NCI-H345 (cell line): ENCODE results near the gene GPR160.

Experiments used
- DNase-seq: peaks from one replicate; lab custom pipeline; 2025; lab: John Stamatoyannopoulos, UW

GPR160 gene

GRCh38 chr3:170027233-170028102 is 10.3 kb upstream of the GPR160 start:
- DNase-seq: no peak

DNA sequence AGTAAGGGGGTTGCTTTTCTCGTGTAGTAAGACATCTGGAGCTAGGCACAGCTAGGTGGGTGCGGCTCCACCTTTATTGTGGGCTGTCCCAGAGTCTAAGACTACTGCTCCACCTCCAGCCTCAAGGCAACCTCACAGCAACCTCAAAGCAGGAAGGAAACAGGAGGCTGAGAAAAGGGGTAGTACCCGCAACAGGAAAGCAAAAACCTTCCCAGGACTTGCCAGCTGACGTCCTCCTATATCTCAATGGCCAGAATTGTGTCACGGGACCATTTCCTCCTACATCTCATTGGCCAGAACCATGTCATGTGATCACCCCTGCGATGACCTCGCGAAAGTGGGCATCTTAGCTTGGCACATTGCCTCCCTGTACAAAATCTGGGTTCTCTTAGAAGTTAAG is 4.3 kb upstream of the GPR160 start:
- DNase-seq: no peak

GRCh38 chr3:170038434-170039110 is 777 bp downstream of the GPR160 start:
- peak; percentile 29 for DNase-seq

- no peak for DNase-seq
Observed at GRCh38 chr3:170040418-170040817, 2.6 kb downstream of the GPR160 start.

- no peak for DNase-seq
Observed at GRCh38 chr3:170043506-170043905, 5.7 kb downstream of the GPR160 start.

- DNase-seq: no peak
Observed at GRCh38 chr3:170044271-170044670, 6.5 kb downstream of the GPR160 start.

GRCh38 chr3:170044795-170045244 is 7.0 kb downstream of the GPR160 start:
- no peak for DNase-seq

GRCh38 chr3:170046269-170047132 is 8.7 kb downstream of the GPR160 start:
- no peak for DNase-seq

DNA sequence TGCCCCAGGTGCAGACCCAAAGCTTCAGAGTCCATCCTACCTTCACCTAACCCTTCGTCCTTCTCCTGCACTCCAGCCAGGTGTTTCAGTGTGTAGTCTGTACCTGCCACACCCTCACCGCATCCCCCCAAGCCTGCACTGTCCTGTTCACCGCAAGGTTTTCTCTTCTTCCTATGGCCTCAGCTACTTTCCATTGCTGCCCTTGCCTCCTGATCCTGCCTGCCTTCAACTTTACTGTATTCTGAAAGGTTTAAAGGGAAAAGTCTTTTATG is 9.3 kb downstream of the GPR160 start:
- no peak for DNase-seq

- DNase-seq: no peak
Observed at GRCh38 chr3:170049146-170050000, 11.6 kb downstream of the GPR160 start.

DNA sequence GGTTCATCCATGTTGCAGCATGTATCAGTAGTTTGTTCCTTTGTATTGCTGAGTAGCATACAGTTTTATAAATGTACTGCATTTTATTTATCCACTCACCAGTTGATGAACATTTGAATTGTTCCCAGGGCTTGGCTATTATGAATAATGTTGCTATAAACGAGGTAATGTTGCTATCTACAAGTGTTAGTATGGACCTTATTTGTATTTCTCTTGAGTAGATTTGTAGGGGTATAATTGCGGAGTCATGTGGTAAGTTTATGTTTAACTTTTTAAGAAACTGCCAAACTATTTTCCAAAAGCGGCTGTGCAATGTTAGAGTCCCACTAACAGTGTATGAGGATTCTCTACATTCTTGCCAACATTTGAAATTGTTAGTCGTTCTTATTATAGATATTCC is 13.0 kb downstream of the GPR160 start:
- no peak for DNase-seq

GRCh38 chr3:170052398-170052797 is 14.6 kb downstream of the GPR160 start:
- DNase-seq: no peak

DNA sequence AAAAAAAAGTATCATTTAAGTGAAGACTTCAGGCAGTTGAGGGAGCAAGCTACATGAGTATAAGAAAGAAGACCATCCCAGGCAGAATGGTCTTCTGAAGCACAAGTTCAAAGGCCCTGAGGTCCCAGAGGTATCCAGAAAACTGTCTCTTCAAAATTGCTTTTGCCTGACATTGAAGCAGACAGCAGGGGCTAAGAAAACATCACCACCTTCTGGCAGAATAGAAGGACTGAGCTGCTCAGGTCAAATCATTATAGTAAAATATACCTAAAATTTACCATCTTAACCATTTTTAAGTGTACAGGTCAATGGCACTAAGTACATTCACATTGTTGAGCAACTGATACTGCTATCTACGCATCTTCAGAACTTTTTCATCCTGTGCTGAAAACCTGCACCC is 16.4 kb downstream of the GPR160 start:
- no peak for DNase-seq

DNA sequence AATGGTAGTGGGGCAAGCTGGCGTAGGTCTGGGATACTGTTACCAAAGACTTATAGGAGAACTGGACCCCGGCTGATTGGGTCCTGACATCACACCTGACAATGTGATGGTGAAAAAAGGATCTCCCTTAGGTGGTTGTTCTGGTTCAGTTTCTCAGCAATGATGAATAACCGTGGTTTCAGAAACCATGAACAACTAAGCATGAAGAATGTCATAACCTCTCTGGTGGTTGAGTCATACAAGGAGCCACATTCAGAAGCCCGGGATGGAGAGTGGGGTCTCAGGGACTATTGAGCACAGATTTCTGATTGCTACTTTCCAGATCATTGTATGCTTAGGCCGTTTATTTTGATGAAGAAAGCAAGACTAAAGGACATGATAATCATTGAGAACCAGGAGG is 17.4 kb downstream of the GPR160 start:
- DNase-seq: no peak

DNA sequence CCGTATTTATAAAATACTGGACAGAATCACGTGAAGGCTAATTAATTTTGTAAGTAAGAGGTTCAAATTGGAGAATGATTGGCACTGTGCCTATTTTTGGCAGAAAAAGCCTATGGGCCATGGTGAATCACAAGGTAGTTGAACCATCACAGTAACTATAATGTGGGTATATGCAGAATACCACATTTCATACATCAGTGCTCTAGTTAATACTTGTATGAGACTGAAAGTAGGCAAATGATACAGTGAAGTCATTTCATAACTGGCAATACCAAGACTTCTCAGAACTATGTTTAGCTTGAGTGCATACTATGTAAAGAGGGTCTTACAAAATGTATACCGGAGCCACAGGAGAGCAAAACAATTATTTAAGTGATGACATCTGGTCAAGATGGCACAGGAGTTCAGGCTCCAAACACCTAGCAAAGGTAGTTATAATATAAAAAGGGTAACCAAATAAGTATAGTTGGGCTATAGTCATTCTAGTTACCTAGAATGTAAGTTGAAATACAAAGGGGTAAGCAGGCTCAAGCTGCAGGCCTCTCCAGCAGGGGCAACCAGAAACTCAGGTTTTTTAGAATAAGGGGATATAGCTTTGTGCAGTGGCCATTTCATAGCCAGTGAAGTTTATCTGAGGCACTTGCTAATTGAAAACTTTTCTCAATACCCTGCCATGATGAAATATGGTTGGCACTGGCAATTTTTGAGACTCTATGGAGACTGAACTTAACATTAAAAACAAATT is 19.1 kb downstream of the GPR160 start:
- no peak for DNase-seq

- no peak for DNase-seq
Observed at GRCh38 chr3:170057550-170057949, 19.8 kb downstream of the GPR160 start.

DNA sequence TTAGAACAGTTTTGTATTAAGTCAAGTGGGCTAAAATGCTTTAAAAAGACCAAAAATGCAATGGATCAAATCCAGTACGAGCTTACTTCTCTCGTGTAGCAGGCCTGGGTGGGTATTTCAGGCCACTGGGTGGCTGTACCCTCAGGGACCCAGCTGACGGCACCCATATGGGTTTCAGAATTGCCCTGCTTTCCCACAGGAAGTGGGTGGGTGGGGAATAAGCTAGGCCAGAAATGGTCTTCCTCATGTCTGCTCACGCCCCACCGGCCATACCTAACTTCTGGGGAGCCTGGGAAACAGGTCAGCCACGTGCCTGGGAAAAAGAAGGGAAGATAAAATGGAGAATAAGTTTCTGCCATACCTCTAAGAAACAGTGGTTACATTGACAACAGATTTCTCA is 20.3 kb downstream of the GPR160 start:
- no peak for DNase-seq

DNA sequence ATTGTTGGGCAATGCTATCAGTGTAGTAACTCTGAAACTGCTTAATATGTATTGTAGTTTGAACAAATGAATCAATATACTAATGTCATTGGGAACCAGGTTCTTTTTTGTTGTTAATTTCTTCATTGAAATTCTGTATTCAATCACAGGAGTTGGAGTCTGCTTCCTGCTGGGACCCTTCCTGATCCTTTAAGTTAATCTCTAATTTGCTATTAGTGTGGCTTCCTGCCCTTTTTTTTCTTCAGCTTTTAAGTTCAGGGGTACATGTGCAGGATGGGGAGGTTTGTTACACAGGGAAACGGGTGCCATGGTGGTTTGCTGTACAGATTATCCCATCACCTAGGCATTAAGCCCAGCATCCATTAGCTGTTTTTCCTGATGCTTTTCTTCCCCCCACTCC is 21.7 kb downstream of the GPR160 start:
- DNase-seq: no peak

DNA sequence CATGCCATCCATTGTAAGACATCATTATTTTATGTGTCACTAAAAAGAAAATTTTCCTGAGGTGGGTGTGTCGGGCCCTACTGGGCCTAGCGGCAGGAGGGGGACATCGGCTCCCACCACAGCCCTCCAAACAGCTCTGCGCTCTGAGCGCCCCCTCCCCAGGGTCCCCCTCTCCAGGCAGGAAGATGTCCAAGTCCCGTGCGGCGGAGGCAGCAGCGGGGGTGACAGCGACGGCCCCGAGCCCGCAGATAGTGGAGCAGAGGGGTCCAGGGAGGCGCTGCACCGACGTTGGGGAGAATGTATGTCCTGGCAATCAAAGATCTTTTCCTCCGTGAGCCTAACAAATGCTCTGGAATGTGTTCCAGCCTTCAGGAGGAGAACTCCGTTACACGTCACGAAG is 24.3 kb downstream of the GPR160 start:
- DNase-seq: no peak

- DNase-seq: no peak
Observed at GRCh38 chr3:170062769-170063168, 25.0 kb downstream of the GPR160 start.

DNA sequence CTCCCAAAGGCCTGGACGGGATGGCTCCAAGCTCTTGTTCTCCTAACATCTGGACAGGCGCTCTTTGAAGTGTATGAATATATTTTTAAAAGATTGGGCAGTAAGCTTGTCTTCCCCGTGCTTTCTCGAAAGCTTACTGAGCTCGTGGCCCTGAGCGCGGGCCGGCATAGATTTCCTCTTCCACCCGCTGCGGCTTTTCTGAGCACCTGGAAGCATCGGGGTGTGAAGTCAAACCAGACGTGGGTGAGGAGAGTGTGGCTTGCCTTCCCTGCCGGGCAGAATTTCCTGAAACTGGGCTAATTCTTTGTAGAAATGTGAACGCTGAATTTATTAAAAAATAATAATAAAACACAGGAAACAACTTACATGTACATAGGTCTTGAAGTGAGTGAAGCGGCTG is 25.9 kb downstream of the GPR160 start:
- no peak for DNase-seq
